ENCODE data around the gene FANCM.

Gene FANCM

GRCh38 chr14:45096218-45096617, 39.5 kb upstream of the FANCM start (continued):
- TF ChIP-seq ZNF121 (tag by site-specific recombination; IDR thresholded peaks at IDR 0.05) (no peak), PRDM10 (tag by site-specific recombination; IDR thresholded peaks at IDR 0.05) (no peak)

- Histone ChIP-seq H3K36me3 (ENCODE audit: control insufficient read depth in 2 of 2, insufficient read depth in 1 of 2, low read length in 2 of 2) (peaks cover 66 to 80% of the 10 kb centered on the region in 2 experiments), H3K9me3 (ENCODE audit: control insufficient read depth, insufficient read depth, low read depth, low read length) (no peaks in the 10 kb centered on the region), H3K4me3 (ENCODE audit: low read depth, low read length) (no peak overlapping the region), H3K27ac (ENCODE audit: extremely low read depth, low read depth, low read length) (no peak overlapping the region), H3K4me1 (ENCODE audit: control insufficient read depth, insufficient read depth, low read length) (peaks cover 9% of the 10 kb centered on the region; the same call in 1 of the 2 replicates)
- TF ChIP-seq ZNF664 (tag by site-specific recombination; IDR thresholded peaks at IDR 0.05) (no peak), KLF9 (tag by site-specific recombination; IDR thresholded peaks at IDR 0.05; ENCODE audit: low read depth) (no peak), ZNF677 (tag by site-specific recombination; IDR thresholded peaks at IDR 0.05) (no peak), ZNF366 (tag by site-specific recombination; conservative IDR thresholded peaks at IDR 0.05) (no peak), ZNF266 (tag by site-specific recombination; IDR thresholded peaks at IDR 0.05; ENCODE audit: low read depth) (no peak), ZNF561 (tag by site-specific recombination; IDR thresholded peaks at IDR 0.05; ENCODE audit: borderline replicate concordance) (no peak), ZNF473 (tag by site-specific recombination; IDR thresholded peaks at IDR 0.05) (no peak), KLF17 (tag by site-specific recombination; IDR thresholded peaks at IDR 0.05) (no peak), TSHZ1 (tag by site-specific recombination; IDR thresholded peaks at IDR 0.05; ENCODE audit: borderline replicate concordance) (no peak), ZBTB6 (tag by site-specific recombination; IDR thresholded peaks at IDR 0.05) (no peak), SCRT2 (tag by site-specific recombination; IDR thresholded peaks at IDR 0.05) (no peak), ZNF341 (tag by site-specific recombination; IDR thresholded peaks at IDR 0.05; ENCODE audit: low read depth) (no peak), ZNF518A (tag by site-specific recombination; conservative IDR thresholded peaks at IDR 0.05; ENCODE audit: low read depth) (no peak)
- POLR2A ChIA-PET, result no interaction called here
- CTCF ChIA-PET, result no interaction called here
Measured at GRCh38 chr14:45103806-45104205, 31.9 kb upstream of the FANCM start.

Measured in HEK293 (cell line).